Caki2 (cell line): ENCODE measurements around the gene DPYD. TPM values are rescaled to one million over a fixed set of nuclear protein-coding genes. Genes with fewer than 3 reads are reported as not detected.
"Not testable (repeated sequence)": the region's sequence is repeated elsewhere in the genome, so short reads cannot be mapped to it uniquely, and the experiment has no call there.

Experiments used
- DNase-seq: peaks from one replicate; pipeline ENCODE4 v3.0.0-alpha.2; 2015; ENCODE audit warnings: low read depth
- in situ Hi-C: cut with HindIII; loops from 2 replicates; pipeline ENCODE4 v1.10.0; 2016; ENCODE audit warnings: low sequenced_read_pairs, low pct_unique_long_range_greater_than_20kb, mixed read lengths
- total RNA-seq: library from RNA; depleted of rRNA; stranded (reverse); fragments of >200 nt; shearing (Covaris generic); gene quantifications from 2 replicates; pipeline ENCODE4 v1.2.3, GENCODE V29; 2014; ENCODE audit warnings: low replicate concordance

The DPYD gene
- total RNA-seq, 1 experiment from 2014 or later = 2.2 TPM

DNA sequence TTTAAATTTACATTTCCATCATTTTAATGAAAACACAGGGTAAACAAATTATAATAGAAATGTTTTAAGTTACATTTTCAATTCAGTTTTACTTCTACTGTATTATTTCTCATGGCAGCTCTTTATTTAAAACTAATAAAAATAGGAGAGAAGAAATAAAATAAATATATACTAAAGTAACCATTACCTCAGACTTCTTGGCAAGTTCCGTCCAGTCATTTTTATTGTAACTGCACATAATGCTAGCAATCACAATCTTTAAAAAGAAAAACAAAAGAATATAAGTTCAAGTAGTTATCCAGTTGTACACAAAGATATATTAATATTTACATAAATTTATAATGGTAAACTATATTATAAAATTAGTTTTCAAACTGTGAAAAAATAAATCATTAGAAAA is 538.6 kb downstream of the DPYD start:
- in situ Hi-C loops = no loop called here
- no peak for DNase-seq

DNA sequence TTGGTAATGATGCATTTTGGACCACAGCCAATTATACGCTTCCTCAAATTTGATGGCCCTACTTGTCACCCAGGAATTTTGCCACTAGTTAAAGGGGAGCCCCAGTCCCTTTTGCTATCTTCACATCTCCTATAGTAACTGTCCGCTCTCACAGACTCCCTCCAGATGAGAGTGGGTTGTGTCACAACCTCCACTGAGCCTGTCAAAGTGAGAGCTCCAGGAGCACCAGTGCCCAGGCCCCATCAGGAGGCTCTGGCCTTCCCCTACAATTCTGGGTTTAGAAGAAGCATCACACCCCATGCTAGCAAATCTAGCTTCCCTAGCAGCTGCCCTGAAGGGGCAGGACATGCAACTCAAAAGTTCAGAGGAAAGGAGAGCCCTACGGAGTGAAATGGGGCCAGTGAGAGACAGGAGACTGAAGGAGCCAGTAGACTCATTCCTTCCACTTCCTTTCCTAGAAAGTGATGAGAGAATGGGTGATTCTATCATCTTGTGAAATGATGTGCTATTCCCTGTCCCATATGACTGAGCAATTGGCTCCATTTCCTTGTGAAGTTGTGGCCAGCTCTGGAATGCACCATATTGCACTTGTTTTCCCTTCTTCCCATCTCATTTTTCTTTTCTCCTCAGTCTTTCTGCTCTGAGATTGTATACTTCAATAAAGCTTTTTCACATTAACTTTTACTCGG is 541.3 kb downstream of the DPYD start:
- DNase-seq = no peak
- in situ Hi-C loops = no loop called here

DNA sequence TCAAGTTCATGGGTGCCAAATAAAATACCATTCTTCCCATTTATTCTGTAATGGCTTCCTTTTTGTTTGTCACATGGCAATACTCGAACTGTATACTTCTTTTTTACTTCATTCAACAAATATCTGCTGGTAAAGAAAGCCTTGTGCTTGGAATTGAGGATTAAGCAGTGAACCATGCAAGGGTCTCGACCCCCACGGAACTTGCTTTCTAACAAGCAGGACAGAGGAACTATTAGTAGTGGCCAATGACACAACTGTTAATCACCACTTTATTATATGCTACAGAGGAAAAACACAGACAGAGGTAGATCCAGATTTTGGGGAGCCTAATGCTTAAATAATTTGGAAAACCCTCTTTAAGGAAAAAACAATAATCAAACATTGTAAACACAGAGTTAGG is 542.2 kb downstream of the DPYD start:
- in situ Hi-C loops = no loop called here
- DNase-seq = no peak

DNA sequence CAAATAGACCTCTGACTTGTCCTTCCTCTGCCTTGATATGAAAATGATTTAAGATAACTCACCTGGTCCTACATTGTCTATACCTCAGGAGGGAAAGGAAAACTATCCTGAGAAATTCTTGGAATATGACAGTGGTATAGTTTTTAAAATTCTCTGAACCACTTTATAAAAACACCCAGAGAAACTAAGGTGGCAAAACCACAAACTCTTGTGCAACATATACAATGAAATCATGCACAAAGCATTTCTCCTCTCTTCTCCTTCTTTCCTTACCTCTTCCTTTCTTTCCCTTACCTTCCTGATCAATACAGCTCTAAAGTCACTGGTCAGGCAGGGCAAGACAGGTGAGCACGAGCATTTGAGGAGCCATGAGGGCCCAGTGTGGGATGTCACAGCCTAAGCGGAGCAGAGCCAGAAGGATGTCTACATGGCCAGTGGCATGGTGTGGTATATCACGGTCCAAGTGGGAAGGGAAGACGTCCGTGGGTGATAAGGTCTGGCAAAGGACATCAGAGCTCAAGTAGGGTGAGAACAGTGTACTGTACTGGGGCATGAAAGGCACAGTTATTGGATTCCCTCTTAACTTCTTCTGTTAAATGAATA is 543.3 kb downstream of the DPYD start:
- in situ Hi-C loops = no loop called here
- no peak for DNase-seq

DNA sequence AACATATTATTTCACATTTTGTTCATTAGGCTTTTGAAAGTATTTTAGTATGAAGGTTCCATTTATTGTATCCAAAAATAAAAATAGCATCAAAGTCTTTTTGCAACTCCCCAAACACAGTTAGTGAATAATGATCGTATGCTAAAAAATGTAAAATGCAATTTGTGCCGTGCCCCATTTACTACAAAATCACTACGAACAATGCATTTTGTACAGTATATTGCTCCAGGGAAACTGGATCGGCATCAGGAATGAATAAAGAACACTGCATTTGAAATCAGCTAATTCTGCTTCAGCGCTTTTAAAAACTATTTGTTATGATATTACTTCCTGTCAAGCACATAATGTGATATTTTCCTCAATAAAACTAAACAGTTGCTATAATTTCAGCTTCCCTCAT is 547.8 kb downstream of the DPYD start:
- in situ Hi-C loops = no loop called here
- no peak for DNase-seq

DNA sequence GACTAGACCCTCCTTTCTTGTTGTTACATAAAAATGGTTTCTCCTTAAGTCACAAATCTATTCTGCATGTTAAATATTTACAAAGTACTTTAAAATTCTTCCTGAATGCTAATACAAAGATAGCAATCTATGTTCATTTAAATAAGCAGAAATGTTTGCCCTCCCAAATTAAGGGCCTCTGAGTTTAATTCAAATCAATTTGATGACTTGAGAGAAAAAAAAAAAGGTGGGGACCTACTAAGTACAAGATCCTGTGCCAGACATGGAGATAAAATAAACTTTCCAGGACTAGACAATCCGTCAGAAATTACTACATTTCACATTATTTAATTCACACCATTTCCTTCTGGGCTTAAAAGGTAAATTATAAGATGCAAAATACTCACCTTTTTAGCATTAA is 548.3 kb downstream of the DPYD start:
- in situ Hi-C loops = no loop called here
- no peak for DNase-seq

DNA sequence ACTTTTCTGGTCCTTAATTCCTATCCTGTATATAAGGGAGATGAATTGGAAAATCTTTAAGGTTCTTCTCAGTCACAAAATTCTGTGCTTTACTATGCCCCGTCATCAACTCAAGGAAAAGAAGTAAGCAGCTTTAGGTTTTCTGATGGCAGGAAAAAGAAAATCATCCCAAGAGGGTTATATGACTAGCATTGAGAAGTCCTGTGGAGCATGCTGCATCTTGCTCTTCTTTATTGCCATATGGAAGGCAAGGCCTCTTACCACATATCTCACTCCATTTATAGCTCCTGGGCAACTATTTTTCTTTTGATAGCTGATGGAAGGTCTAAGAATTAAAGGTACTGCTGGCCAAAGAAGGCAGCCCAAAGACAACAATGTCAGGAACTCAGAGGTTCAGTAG is 552.5 kb downstream of the DPYD start:
- no peak for DNase-seq
- in situ Hi-C loops = no loop called here

DNA sequence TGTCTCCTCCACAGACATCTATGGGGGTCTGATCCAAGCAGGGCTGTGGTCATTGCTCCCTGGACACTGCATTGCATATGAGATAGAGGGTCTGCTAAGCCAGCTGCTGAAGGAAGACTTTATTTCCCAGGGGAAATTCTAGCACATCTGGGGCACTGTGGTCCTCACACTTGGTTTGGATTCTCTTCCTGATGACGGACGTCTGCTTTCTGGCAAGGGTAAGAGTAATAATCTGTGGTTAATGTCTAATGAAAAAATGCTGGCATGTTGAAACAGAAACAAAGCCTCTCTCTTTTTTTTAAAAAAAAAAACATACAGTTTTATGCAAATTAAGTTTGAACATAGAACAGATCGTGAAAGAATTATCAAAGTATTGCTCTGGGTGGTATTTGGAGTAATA is 553.9 kb downstream of the DPYD start:
- no peak for DNase-seq
- in situ Hi-C loops = no loop called here

DNA sequence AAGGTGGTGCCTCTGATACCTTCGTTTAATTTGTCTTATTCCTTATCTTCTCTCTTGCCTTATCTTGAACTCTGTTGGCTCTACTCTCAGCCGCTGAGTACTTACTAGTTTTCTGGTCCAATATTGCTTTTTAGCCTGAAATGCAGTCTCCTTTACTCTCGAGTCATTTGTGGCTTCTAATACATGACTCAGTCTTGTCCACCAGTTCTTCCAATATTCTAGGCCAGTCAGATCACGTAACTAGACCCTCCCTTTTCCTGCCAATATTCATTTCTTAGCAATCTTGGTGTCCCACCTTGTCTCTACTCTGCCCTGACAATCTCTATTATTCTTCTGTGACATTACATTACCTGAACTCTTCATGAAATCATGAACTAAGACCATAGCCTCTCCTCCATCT is 555.8 kb downstream of the DPYD start:
- no peak for DNase-seq
- in situ Hi-C loops = no loop called here

DNA sequence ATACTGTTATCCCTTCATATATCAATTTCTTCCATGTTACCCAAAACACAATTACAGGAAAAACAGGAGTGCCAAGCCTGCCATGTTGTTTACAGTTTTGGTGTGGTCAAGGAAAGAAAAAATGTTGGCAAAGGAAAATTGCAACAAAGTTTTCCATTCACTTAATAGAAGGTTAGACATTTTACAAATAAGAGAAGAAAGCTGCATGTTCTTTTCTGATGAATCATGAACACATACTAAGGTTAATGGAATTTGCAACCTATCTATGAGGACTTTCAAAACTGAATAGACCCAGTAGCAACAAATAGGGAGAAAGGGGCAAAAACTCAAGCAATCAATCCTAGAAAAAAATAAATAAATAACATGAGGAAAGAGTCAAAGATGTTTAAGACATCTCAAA is 556.7 kb downstream of the DPYD start:
- in situ Hi-C loops = no loop called here
- no peak for DNase-seq

DNA sequence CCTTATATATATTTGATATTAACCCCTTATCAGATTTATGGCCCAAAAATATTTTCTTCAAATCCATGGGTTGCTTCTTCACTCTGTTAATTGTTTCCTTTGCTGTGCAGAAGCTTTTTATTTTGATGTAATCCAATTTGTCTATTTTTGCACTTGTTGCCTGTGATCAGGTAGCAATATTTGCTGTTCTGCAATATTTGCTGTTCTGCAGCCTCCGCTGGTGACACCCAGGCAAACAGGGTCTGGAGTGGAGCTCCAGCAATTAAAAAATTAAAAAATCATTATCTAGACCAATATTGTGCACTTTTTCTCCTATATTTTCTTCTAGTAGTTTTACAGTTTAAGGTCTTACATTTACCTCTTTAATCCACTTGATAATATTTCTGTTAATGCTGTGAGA is 564.5 kb downstream of the DPYD start:
- in situ Hi-C loops = no loop called here
- no peak for DNase-seq

DNA sequence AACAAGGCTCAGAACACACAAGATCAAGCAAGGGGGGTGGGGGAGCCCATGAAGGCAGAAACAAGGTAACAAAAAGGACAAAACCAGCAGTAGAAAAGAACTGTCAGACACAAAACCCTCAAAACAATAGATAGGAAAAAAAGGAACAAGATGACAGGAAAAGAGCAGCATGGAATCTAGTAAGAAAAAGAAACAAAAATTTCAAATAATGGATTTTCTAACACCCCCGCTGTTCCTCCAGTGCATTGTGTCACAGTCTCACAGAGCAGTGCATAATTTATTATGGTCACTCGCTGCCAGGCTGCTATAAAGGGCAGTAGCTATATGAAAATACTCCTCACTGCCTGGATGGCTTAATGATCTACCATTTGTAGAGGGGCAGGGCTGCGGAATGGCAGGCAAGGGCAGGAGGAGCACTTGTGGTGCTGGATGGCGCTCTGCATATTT is 567.9 kb downstream of the DPYD start:
- in situ Hi-C loops = no loop called here
- no peak for DNase-seq

DNA sequence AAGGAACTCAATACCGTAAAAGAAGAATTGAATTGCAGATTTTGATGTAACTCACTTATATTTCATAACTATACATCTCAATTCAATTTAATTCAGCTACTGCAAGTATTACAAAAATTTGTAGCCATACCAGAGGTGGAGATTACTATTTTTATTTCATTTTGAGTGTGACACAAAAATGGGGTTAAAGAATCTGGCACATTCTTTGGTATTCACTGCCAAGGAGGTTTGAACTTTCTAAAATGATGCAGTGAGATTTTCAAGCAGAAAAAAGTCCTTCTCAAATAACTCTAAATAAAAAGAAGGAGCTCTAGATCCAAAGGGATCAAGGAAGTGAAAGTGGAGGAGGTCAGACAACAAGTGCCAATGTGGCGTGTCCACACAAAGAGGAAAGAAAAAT is 569.0 kb downstream of the DPYD start:
- in situ Hi-C loops = no loop called here
- no peak for DNase-seq

DNA sequence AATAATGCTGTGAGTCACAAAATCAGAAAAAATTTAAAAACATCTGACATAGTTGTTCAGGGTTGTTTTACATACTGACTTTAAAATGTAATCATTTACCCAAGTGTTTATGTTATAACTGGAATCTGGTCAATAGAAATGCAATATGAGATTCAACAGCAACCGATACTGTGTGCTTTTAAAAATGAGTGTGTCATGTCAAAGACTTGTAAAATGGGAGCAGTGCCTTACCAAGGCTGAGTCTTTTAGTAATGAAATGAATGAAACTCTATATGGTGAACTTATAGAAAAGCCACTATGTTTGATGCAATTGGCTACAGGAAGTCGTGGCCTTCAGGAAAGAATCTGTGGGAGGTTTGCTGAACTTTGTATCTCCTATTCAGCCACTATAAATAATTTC is 570.2 kb downstream of the DPYD start:
- in situ Hi-C loops = no loop called here
- no peak for DNase-seq

DNA sequence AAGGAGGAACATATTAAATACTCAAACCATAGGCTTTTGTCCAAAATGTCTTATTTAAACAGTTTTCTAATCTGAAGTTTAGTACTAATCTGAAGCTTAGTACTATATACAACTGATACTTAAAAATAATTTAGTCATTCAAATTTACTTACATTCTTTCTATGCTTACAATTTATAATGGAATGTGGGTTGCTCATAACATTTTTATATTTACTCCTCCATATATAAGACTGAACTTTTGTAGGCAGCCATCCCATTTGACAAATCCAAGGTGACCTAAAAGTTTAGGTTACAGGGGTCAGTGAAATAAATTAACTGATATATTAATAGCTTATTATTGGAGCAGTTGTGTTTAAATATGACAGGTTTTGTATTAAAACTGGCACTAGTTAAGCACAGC is 570.6 kb downstream of the DPYD start:
- in situ Hi-C loops = no loop called here

DNA sequence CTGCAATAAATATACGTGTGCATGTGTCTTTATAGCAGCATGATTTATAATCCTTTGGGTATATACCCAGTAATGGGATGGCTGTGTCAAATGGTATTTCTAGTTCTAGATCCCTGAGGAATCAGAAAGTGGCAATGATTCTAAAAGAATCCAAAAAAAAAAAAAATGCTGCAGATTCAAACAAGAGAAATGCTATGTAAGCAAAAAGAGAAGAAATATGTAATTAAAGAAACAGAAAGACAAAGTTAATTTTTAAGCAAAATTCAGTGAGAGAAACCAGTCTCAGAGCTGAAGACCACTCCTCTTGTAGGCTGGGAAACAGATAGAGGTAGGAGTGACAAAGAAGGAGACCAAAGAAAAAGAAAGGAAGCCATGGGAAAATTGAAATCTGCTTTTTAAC is 571.0 kb downstream of the DPYD start:
- DNase-seq, in situ Hi-C loops: not testable (repeated sequence)

More for the DNA sequence above, 570.6 kb downstream of the DPYD start:
- DNase-seq = no peak

DNA sequence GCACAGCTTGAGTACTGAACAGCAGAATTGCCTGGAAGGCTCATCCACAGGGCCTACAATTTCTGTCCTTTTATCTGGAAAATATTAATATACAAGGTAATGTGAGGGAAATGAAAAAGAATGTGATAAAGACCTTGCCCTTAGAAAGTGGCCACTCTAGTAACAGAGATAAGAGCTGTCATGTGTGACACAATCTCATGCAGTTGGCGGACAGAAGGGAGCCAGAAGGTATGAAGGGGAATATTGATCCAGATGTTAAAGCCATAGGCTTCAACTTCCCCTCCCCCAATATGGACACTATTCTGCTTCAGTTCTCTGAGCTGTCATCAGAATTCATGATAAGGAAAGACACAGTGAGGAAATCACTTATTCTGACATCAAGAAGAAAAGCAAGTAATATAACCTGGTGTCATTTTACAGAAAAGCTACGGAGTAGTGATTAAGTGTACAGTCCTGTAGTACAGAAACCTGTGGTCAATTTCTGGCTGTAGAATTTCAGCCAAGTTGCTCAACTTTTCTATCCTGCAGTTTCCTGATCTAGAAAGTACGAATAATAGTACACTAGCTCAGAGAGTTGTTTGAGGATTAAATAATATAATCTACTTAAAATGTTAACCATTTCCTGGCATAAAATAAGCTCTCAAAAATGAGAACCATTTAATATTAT is 572.1 kb downstream of the DPYD start:
- in situ Hi-C loops = no loop called here
- DNase-seq = no peak

DNA sequence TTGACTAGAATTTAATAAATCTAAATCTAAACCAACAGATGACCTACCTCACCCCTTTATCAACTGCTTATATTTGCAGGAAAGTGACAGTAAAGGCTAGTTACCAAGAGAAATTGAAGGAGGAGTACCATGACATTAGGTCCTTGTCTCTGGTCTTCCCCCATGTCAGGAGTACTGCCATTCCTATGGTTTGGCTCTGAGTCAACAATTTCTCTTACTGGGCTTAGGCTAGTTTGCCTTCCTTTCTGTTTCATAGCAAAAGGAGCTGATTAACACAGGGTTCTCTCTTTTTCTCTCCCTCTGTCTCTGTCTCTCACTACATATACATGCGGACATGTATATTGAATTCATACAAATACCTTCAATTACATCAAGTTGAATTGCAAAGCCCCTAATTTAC is 579.9 kb downstream of the DPYD start:
- no peak for DNase-seq
- in situ Hi-C loops = no loop called here

DNA sequence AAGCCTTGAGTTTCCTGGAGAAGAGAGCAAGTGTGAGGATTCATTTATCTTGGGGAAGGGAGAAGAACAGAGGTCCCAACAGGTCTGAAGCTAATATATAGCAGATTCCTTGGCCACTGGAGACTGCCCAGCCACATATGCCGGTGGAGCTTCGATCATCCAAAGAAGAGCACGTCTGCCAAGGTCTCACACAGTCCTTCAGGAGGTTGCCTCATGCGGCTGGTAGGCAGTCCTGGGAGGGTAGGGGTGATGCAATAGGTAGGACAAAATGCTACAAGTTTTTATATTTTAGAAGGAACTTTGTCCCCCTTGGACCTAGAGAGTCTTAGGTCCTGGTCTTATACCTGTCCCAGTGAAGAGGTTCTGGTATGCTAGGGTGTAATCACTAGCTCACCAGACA is 582.5 kb downstream of the DPYD start:
- in situ Hi-C loops = no loop called here
- no peak for DNase-seq
